Type B pancreatic cell (in vitro differentiated cells): ENCODE results near the gene MRPL17. TPM values are rescaled to one million over a fixed set of nuclear protein-coding genes. Genes with fewer than 3 reads are reported as not detected.
"Not testable (repeated sequence)": the region's sequence is repeated elsewhere in the genome, so short reads cannot be mapped to it uniquely, and the experiment has no call there.

ENCODE experiments used
- DNase-seq: peaks from one replicate; pipeline ENCODE4 v3.0.0; 2021; ENCODE audit warnings: mixed read lengths; ENCODE audit not compliant: unreplicated experiment; ENCODE audit errors: extremely low spot score
- H3K27ac Mint-ChIP-seq: 2 replicates; pipeline ENCODE4 v1.8.0; 2021; ENCODE audit warnings: mild to moderate bottlenecking, mixed read lengths
- H3K27me3 Mint-ChIP-seq: 2 replicates; pipeline ENCODE4 v1.8.0; 2021; ENCODE audit warnings: mixed read lengths
- H3K36me3 Mint-ChIP-seq: 2 replicates; pipeline ENCODE4 v1.8.0; 2021; ENCODE audit warnings: mixed read lengths
- H3K4me1 Mint-ChIP-seq: one replicate; pipeline ENCODE4 v1.8.0; 2021; ENCODE audit warnings: mixed read lengths; ENCODE audit not compliant: unreplicated experiment
- H3K4me3 Mint-ChIP-seq: 2 replicates; pipeline ENCODE4 v1.8.0; 2021; ENCODE audit warnings: mild to moderate bottlenecking, mixed read lengths
- H3K9me3 Mint-ChIP-seq: 2 replicates; pipeline ENCODE4 v1.8.0; 2021; ENCODE audit warnings: mixed read lengths
- total RNA-seq: library from RNA; stranded (reverse); gene quantifications from 2 replicates; pipeline ENCODE4 v1.2.1, GENCODE V29; 2021; ENCODE audit warnings: low replicate concordance
- TF ChIP-seq, protein P1 (sequence below): fragments of 200-600 bp; sonication (generic); conservative IDR thresholded peaks from 2 replicates; pipeline ENCODE4 v1.5.0; 2021; ENCODE audit warnings: antibody characterized with exemption, mild to moderate bottlenecking

The MRPL17 gene
- total RNA-seq, 1 donor from 2014 or later = 46.6 TPM

DNA sequence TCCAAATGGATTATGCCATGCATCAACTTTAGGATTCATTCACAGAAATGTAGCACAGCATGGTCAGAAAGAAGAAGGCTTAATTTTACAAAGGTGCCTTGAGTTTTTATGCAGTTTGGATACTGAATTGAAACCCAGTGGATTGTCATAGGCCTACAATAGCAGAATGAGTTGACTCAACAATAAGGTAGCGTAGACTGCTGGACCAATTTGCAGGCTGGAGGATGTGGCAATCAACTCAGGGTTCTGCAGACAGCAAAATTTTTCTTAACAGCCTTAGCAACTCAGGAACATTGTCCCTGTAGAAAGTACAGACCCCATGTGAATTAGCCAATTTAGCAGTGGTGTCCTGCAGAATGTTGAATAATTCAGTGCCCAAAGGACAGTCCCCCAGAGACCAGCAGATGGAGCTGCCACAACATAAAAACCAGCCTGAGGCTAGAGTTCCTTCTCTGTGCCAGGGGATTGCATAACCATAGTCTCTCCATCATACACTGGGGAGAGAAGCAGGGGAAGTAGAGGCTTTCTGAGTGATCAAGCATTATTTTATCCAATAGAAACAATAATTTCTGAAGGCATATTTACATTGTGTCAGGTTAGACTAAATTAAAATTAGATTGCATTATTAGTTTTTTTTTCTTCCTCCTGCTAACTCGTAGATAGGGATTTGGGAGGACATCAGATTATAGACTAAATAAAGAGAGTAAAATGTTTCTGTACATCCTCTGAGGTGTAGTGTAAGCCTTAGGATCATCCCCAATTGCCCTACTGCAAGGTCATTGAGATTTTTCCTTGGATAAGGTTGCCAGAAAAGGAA is 20.3 kb upstream of the MRPL17 start:
- Mint-ChIP-seq H3K27me3 (no peaks in the 10 kb centered on the region), H3K36me3 (no peaks in the 10 kb centered on the region), H3K9me3 (no peaks in the 10 kb centered on the region), H3K27ac (no peak overlapping the region), H3K4me1 (peaks cover 8% of the 10 kb centered on the region), H3K4me3 (no peak overlapping the region)
- no peak for DNase-seq
- TF ChIP-seq, protein P1, sequence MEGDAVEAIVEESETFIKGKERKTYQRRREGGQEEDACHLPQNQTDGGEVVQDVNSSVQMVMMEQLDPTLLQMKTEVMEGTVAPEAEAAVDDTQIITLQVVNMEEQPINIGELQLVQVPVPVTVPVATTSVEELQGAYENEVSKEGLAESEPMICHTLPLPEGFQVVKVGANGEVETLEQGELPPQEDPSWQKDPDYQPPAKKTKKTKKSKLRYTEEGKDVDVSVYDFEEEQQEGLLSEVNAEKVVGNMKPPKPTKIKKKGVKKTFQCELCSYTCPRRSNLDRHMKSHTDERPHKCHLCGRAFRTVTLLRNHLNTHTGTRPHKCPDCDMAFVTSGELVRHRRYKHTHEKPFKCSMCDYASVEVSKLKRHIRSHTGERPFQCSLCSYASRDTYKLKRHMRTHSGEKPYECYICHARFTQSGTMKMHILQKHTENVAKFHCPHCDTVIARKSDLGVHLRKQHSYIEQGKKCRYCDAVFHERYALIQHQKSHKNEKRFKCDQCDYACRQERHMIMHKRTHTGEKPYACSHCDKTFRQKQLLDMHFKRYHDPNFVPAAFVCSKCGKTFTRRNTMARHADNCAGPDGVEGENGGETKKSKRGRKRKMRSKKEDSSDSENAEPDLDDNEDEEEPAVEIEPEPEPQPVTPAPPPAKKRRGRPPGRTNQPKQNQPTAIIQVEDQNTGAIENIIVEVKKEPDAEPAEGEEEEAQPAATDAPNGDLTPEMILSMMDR = peak; percentile 71

DNA sequence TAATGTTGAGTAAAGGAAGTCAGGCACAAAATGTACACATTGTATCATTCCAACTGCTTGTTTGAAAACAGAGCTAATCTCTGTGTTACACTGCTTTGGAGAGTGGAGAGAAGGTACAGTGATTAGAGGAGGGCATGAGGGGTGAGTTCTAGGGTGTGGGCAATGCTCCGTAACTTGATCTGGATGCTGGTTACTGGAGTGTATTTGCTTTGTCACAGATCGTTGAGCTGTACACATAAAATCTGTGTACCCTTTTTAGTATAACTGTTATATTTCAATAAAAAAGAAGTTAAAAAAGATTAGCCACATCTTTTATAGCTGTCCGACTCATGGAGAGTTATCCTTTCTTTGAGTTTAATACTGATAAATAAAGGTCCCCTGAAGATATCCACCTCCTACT is 18.8 kb upstream of the MRPL17 start:
- not testable (repeated sequence) for H3K4me1 Mint-ChIP-seq

DNA sequence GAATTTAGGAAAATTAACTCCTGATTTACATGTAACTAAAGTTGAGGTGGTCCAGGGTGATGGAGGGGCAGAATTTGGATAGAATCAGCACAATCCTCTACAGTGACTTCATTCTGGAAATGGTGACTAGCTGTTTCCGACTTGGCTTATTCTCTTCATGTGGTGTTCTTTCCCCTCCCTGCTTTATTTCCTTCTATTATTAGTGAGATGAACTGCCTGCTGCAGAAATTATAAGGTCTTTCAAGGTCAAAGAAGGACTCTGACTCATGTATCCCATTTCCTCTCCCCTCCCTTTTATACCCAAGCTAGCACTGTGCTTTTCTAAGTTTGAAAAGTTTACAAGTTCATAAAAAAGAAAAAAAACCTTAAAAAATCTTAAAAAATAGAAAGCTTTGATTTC is 12.2 kb upstream of the MRPL17 start:
- Mint-ChIP-seq H3K4me1 (no peaks in the 10 kb centered on the region), H3K9me3 (no peaks in the 10 kb centered on the region), H3K27me3 (no peaks in the 10 kb centered on the region), H3K4me3 (no peak overlapping the region), H3K27ac (no peak overlapping the region), H3K36me3 (no peaks in the 10 kb centered on the region)
- DNase-seq = no peak
- TF ChIP-seq, protein P1 = no peak

More for the DNA sequence above, 18.8 kb upstream of the MRPL17 start:
- H3K27ac Mint-ChIP-seq, H3K27me3 Mint-ChIP-seq, DNase-seq, H3K36me3 Mint-ChIP-seq, H3K9me3 Mint-ChIP-seq, H3K4me3 Mint-ChIP-seq: not testable (repeated sequence)

DNA sequence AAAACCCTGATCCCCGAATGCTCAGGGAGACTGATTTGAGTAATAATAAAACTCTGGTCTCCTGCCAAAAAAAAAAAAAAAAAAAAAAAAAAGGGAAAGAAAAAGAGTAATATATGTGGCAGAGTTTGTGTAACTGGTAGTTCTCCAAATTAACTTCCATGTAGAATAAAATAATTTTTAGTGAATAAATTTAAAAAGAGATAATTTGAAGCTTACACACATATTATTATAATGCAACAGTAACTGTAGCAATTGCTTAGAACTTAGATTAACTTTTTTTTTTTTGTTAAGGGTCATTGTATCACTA is 11.0 kb upstream of the MRPL17 start:
- no peaks in the 10 kb centered on the region for H3K9me3 Mint-ChIP-seq
- no peak overlapping the region for H3K4me3 Mint-ChIP-seq
- TF ChIP-seq, protein P1 = no peak
- H3K27me3 Mint-ChIP-seq = no peaks in the 10 kb centered on the region
- H3K36me3 Mint-ChIP-seq = no peaks in the 10 kb centered on the region
- no peaks in the 10 kb centered on the region for H3K4me1 Mint-ChIP-seq
- no peak for DNase-seq
- no peak overlapping the region for H3K27ac Mint-ChIP-seq

DNA sequence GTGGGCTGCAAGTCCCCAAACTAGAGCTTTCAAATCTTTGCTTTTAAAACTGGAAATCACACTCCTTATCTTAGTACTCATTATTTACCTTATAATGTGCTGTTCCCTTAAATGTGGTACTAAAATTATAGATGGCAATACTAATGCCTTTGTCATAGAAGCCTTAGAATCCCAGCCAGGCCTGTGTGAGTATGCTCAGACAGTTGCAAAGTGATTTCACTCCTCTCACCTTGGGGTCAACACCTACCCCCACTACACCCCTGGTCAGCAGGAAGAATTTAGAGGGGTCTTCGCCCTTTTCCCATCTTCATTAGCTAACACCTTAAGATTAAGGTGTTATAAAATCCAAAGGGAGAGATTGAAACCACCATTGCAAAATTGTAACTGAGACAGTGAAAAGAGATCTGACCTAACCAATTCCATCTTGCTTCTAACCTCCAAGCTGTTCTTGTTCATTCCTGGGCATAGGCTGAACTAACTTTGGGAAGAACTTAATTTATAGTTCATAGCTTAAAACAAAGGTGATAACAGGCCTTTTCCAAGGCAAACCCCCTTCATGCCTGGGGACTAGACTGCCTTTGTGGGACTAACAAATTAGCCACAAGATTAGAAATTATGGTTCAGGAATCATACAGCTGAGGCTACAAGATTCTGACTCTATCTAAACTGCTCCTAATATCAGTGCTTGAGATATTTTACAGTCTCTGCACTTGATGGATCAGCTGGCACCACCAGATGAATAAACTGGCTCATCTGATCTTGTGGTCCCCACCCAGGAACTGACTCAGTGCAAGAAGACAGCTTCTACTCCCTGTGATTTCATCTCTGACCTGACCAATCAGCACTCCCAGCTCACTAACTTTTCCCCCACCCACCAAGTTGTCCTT is 10.4 kb upstream of the MRPL17 start:
- Mint-ChIP-seq H3K4me1 (no peaks in the 10 kb centered on the region), H3K27ac (no peak overlapping the region), H3K4me3 (no peak overlapping the region), H3K27me3 (no peaks in the 10 kb centered on the region), H3K36me3 (no peaks in the 10 kb centered on the region), H3K9me3 (no peaks in the 10 kb centered on the region)
- DNase-seq = no peak
- TF ChIP-seq, protein P1 = no peak

DNA sequence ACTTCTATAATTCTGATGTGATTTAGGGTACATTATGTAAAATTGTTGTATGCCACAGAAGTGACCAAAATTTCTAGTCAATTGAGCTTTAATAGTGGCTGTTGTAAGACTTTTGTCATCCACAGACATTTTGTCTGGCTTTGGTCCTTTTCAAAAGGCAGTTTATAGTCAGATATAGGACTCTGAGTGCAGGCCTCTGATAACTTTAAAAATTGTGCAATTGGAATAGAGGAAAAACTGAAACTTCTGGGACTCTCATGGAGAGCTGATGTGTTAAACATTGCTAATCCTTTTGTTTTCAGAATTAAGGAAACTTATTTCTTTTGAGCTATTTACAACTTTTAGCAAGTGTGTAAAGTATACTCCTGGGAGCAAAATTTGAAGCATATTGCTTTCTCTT is 9.0 kb upstream of the MRPL17 start:
- TF ChIP-seq, protein P1 = no peak
- H3K36me3 Mint-ChIP-seq = no peaks in the 10 kb centered on the region
- H3K27ac Mint-ChIP-seq = no peak overlapping the region
- no peaks in the 10 kb centered on the region for H3K4me1 Mint-ChIP-seq
- H3K27me3 Mint-ChIP-seq = peaks cover 4% of the 10 kb centered on the region
- H3K9me3 Mint-ChIP-seq = no peaks in the 10 kb centered on the region
- H3K4me3 Mint-ChIP-seq = no peak overlapping the region
- DNase-seq = no peak

DNA sequence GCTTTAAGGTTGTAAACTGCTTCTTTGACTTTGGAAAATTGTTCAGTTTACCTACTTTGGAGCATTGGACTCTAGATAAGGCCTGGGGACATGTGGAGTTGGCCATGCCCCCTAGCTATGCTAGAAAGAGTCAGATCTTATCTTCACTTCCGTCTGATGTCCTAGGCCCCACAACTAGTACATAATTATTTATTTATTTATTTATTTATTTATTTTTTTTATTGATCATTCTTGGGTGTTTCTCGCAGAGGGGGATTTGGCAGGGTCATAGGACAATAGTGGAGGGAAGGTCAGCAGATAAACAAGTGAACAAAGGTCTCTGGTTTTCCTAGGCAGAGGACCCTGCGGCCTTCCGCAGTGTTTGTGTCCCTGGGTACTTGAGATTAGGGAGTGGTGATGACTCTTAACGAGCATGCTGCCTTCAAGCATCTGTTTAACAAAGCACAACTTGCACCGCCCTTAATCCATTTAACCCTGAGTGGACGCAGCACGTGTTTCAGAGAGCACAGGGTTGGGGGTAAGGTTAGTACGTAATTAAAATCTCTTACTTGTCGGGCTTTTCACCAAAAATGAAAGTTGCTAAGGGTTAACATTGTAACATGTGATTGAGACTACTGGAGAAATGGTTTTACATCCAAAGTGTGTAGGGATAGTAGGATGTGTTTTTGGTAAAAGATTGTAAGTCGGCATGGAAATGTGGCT is 7.4 kb upstream of the MRPL17 start:
- not testable (repeated sequence) for DNase-seq, H3K9me3 Mint-ChIP-seq, H3K36me3 Mint-ChIP-seq, H3K27ac Mint-ChIP-seq, H3K27me3 Mint-ChIP-seq, H3K4me3 Mint-ChIP-seq, H3K4me1 Mint-ChIP-seq
